Ascending aorta (tissue), 2 donors: ENCODE measurements around the gene GMEB2. TPM values are rescaled to one million over a fixed set of nuclear protein-coding genes. Genes with fewer than 3 reads are reported as not detected.

Experiments used
- DNase-seq, 2 donors: peaks; one replicate each; pipeline ENCODE4 v3.0.0-alpha.2; 2019; ENCODE audit warnings: low spot score in 2 of 2
- H3K27ac ChIP-seq, 2 donors: fragments of 200-600 bp; sonication (generic); one replicate each; pipeline ENCODE4 v1.5.1; 2016 to 2017; ENCODE audit warnings: mild to moderate bottlenecking in 1 of 2
- H3K27me3 ChIP-seq: fragments of 200-600 bp; sonication (generic); one replicate; pipeline ENCODE4 v1.5.1; 2017
- H3K36me3 ChIP-seq, 2 donors: fragments of 200-600 bp; sonication (generic); one replicate each; pipeline ENCODE4 v1.5.1; 2016
- H3K4me1 ChIP-seq, 2 donors: fragments of 200-600 bp; sonication (generic); one replicate each; pipeline ENCODE4 v1.5.1; 2016 to 2017; ENCODE audit warnings: mild to moderate bottlenecking in 1 of 2
- H3K4me3 ChIP-seq, 2 donors: fragments of 200-600 bp; sonication (generic); one replicate each; pipeline ENCODE4 v1.5.1; 2016 to 2017; ENCODE audit warnings: mild to moderate bottlenecking in 1 of 2
- H3K9me3 ChIP-seq, 2 donors: fragments of 200-600 bp; sonication (generic); one replicate each; pipeline ENCODE4 v1.5.1; 2016
- CTCF ChIP-seq, 3 experiments: fragments of 200-600 bp in 2 of 3; fragments of 450-650 bp in 1 of 3; sonication (generic) in 2 of 3; IDR thresholded peaks; one replicate each; pipeline ENCODE4 v1.5.1; 2016 to 2019; ENCODE audit warnings: antibody characterized with exemption in 3 of 3, mild to moderate bottlenecking in 1 of 3, moderate library complexity in 1 of 3
- intact Hi-C: fragments of 100-400 bp; cut with DNase I; formaldehyde crosslinking; loops from one replicate; pipeline ENCODE4 v1.15.1; 2023
- total RNA-seq: library from RNA; depleted of rRNA; stranded (reverse); fragments of >200 nt; gene quantifications from one replicate; pipeline ENCODE4 v1.1.0, GENCODE V29; 2016

Gene GMEB2
- total RNA-seq, 1 donor from 2014 or later, result 14.0 TPM

DNA sequence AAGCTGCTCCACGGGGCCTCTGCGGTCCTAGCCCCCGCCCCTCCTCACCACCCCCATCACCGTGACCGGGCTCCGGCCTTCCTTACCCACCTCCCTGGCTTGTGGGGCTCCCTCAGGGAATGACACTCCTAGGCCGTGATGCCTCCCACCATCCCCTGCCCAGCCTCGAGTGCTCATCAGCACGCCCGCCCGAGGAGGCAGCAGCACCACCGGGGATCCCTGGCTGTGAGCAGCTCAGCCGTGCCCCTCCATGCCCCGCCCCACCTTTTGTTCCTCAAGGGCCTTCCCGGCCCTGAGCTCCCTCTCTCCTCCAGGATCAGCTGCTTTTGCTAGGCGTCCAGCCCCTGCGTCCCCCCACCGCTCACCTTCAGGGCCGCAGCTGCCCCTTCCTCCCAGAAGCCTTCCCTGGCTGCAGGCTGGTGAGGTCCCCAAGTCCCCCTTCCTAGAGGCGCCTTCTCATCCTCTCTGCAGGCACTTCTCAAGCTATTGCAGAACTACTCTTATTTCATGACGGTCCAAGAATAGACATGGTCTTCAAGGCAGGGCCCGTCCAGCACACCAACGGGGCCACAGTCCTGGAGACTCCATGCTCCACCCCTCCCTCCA is 69.9 kb downstream of the GMEB2 start:
- Histone ChIP-seq H3K27ac (no peak overlapping the region), H3K4me3 (no peak overlapping the region), H3K36me3 (peaks cover 23 to 32% of the 10 kb centered on the region in 2 donors), H3K4me1 (peaks cover 3 to 6% of the 10 kb centered on the region in 2 donors), H3K9me3 (no peaks in the 10 kb centered on the region), H3K27me3 (no peaks in the 10 kb centered on the region)
- no peak for DNase-seq
- TF ChIP-seq CTCF (IDR thresholded peaks at IDR 0.05), result no peak
- intact Hi-C loops, result no loop called here

GRCh38 chr20:63555661-63556381 is 71.1 kb downstream of the GMEB2 start:
- Histone ChIP-seq H3K4me1 (peaks cover 3 to 6% of the 10 kb centered on the region in 2 donors), H3K27me3 (no peaks in the 10 kb centered on the region), H3K27ac (no peak overlapping the region), H3K36me3 (peaks cover 11 to 20% of the 10 kb centered on the region in 2 donors), H3K4me3 (no peak overlapping the region), H3K9me3 (no peaks in the 10 kb centered on the region)
- no peak for DNase-seq
- TF ChIP-seq CTCF (IDR thresholded peaks at IDR 0.05), result no peak
- intact Hi-C loops, result no loop called here

GRCh38 chr20:63554361-63555278 is 72.3 kb downstream of the GMEB2 start:
- Histone ChIP-seq H3K4me1 (peaks cover 3 to 6% of the 10 kb centered on the region in 2 donors), H3K27me3 (no peaks in the 10 kb centered on the region), H3K4me3 (peak overlapping the region in 1 of 2 donors; percentile 71), H3K27ac (no peak overlapping the region), H3K36me3 (peaks cover 0 to 9% of the 10 kb centered on the region in 2 donors), H3K9me3 (no peaks in the 10 kb centered on the region)
- intact Hi-C loops, result no loop called here
- no peak for DNase-seq
- no peak for TF ChIP-seq CTCF (IDR thresholded peaks at IDR 0.05)

GRCh38 chr20:63553933-63554290 is 73.0 kb downstream of the GMEB2 start, which contains the start of gene FNDC11:
TSS of gene FNDC11 (plus strand) at chr20:63554159. CDS start at chr20:63555664, 1,505 bp downstream.
- peaks cover 3 to 6% of the 10 kb centered on the region in 2 donors for H3K4me1 ChIP-seq
- no peaks in the 10 kb centered on the region for H3K27me3 ChIP-seq
- H3K27ac ChIP-seq, result no peak within 1 kb of the TSS
- intact Hi-C loops, result no loop called here
- no peak for TF ChIP-seq CTCF (IDR thresholded peaks at IDR 0.05)
- no peaks in the 10 kb centered on the region for H3K9me3 ChIP-seq
- peaks cover 0 to 6% of the 10 kb centered on the region in 2 donors for H3K36me3 ChIP-seq
- no peak for DNase-seq
- peak within 1 kb of the TSS; percentile 42 to 71 for H3K4me3 ChIP-seq

GRCh38 chr20:63553251-63553932 is 73.5 kb downstream of the GMEB2 start:
- no peak for TF ChIP-seq CTCF (IDR thresholded peaks at IDR 0.05)
- peak in 1 of 2 donors; percentile 79 for DNase-seq
- Histone ChIP-seq H3K36me3 (peaks cover 0 to under 1% of the 10 kb centered on the region in 2 donors), H3K27ac (no peak overlapping the region), H3K4me1 (peaks cover 3 to 6% of the 10 kb centered on the region in 2 donors), H3K4me3 (peak overlapping the region; percentile 42 to 71), H3K9me3 (no peaks in the 10 kb centered on the region), H3K27me3 (no peaks in the 10 kb centered on the region)
- intact Hi-C loops, result no loop called here
